K562 (cell line): Measurements from ENCODE around the gene CLCN6. TPM values are rescaled to one million over a fixed set of nuclear protein-coding genes. Genes with fewer than 3 reads are reported as not detected.
A peak's percentile ranks its signal among the peaks of the same experiment; 100 is the strongest.

Experiments
- BHLHE40 ChIP-seq: IDR thresholded peaks from 2 replicates; pipeline ENCODE4 v1.6.1; 2011; ENCODE audit warnings: low read length, improper control_type of control experiment
- CAMTA2 ChIP-seq: fragments of 250-450 bp; sonication (Bioruptor Pico); conservative IDR thresholded peaks from 2 replicates; pipeline ENCODE4 v1.5.1; 2022
- ELK3 ChIP-seq: fragments of 450-650 bp; formaldehyde crosslinking; IDR thresholded peaks from 2 replicates; pipeline ENCODE4 v1.4.0; 2020; ENCODE audit warnings: mild to moderate bottlenecking
- FOXK1 ChIP-seq: sonication (generic); formaldehyde crosslinking; IDR thresholded peaks from 2 replicates; pipeline ENCODE4 v1.8.0; 2022; ENCODE audit warnings: missing genetic modification reagents, mild to moderate bottlenecking, borderline replicate concordance
- FOXP4 ChIP-seq: sonication (generic); formaldehyde crosslinking; IDR thresholded peaks from 2 replicates; pipeline ENCODE4 v1.8.0; 2022; ENCODE audit warnings: mild to moderate bottlenecking, missing genetic modification reagents, borderline replicate concordance
- IRF2 ChIP-seq: sonication (generic); formaldehyde crosslinking; IDR thresholded peaks from 2 replicates; pipeline ENCODE4 v1.8.1; 2022; ENCODE audit warnings: mild to moderate bottlenecking, missing genetic modification reagents
- MAZ ChIP-seq, 2 experiments: fragments of 450-650 bp in 1 of 2; sonication (generic) in 1 of 2; formaldehyde crosslinking; IDR thresholded peaks in 1 of 2; conservative IDR thresholded peaks in 1 of 2; 2 replicates each; pipeline versions ENCODE4 v1.4.0 to v1.5.0; 2020; ENCODE audit warnings: mild to moderate bottlenecking in 1 of 2, missing genetic modification reagents in 1 of 2
- PTBP1 ChIP-seq: fragments of 200-400 bp; formaldehyde crosslinking; IDR thresholded peaks from 2 replicates; pipeline ENCODE4 v1.6.1; 2017; ENCODE audit warnings: low read depth, low read length
- RBM25 ChIP-seq: fragments of 200-400 bp; formaldehyde crosslinking; IDR thresholded peaks from 2 replicates; pipeline ENCODE4 v1.6.1; 2018; ENCODE audit warnings: low read length, low read depth, moderate library complexity; ENCODE audit not compliant: severe bottlenecking
- SFPQ ChIP-seq: fragments of 200-400 bp; formaldehyde crosslinking; IDR thresholded peaks from 2 replicates; pipeline ENCODE4 v1.6.1; 2017; ENCODE audit warnings: mild to moderate bottlenecking, low read depth, low read length, moderate library complexity
- SRSF7 ChIP-seq: fragments of 200-400 bp; formaldehyde crosslinking; optimal IDR thresholded peaks from 2 replicates; pipeline ENCODE3; 2017; ENCODE audit warnings: mild to moderate bottlenecking, low read depth, low read length
- TSC22D4 ChIP-seq: fragments of 450-650 bp; IDR thresholded peaks from 2 replicates; pipeline ENCODE4 v1.6.1; 2016; ENCODE audit warnings: missing genetic modification characterization, missing biosample characterization, control low read depth
- ZBTB2 ChIP-seq: fragments of 450-650 bp; IDR thresholded peaks from 2 replicates; pipeline ENCODE4 v1.6.1; 2016; ENCODE audit warnings: antibody characterized with exemption
- ZKSCAN3 ChIP-seq: fragments of 250-450 bp; sonication (Bioruptor Pico); IDR thresholded peaks from 2 replicates; pipeline ENCODE4 v1.4.0; 2020
- ZNF3 ChIP-seq: fragments of 250-450 bp; sonication (Bioruptor Pico); IDR thresholded peaks from 2 replicates; pipeline ENCODE4 v1.5.0; 2021; ENCODE audit warnings: mild to moderate bottlenecking, moderate library complexity
- ZNF609 ChIP-seq: sonication (generic); formaldehyde crosslinking; IDR thresholded peaks from 2 replicates; pipeline ENCODE4 v1.8.1; 2023; ENCODE audit warnings: missing genetic modification reagents, mild to moderate bottlenecking, borderline replicate concordance
- polyA plus RNA-seq, 8 experiments: library from polyadenylated mRNA; depleted of rRNA in 4 of 8; stranded (reverse) in 5 of 8; unstranded in 3 of 8; fragments of >200 nt; fragmentation: Nextera tagmentation in 2 of 8; fragmentation: Illumina TruSeq in 1 of 8; extraction: Ambion mirVana in 2 of 8; extraction: Trizol in 1 of 8; gene quantifications; 2 replicates each; pipeline versions ENCODE4 v1.2.1 to v1.2.3, GENCODE V29; 2011 to 2014; ENCODE audit warnings: inconsistent platforms in 1 of 8, missing spikeins in 1 of 8
- total RNA-seq, 7 experiments: library from RNA; depleted of rRNA in 6 of 7; stranded (reverse); fragments of >200 nt in 6 of 7; fragmentation: Illumina TruSeq in 2 of 7; extraction: Trizol in 2 of 7; gene quantifications; 2 replicates each; pipeline versions ENCODE4 v1.2.1 to v1.2.3, GENCODE V29; 2011 to 2021; ENCODE audit warnings: low replicate concordance in 1 of 7

Gene CLCN6
- total and polyA plus RNA-seq, 9 of the 15 experiments (the other 6 are each of a cell fraction or from before 2014, with no cell fraction given), result 2.0 to 21.8 (median 13.6) TPM

GRCh38 chr1:11806307-11806936, 431 bp downstream of the CLCN6 start (continued):
- TF ChIP-seq ZBTB2 (0 out of 2 replicates have a peak, but pooled peaks have one; percentile 29), FOXP4 (CRISPR knock-in tag) (no peak), ZKSCAN3 (CRISPR knock-in tag) (no peak), CAMTA2 (CRISPR knock-in tag) (no peak), RBM25 (no peak), ELK3 (CRISPR knock-in tag) (no peak), TSC22D4 (no peak), SRSF7 (no peak), ZNF609 (CRISPR knock-in tag) (no peak), BHLHE40 (no peak), MAZ (CRISPR knock-in tag; conservative IDR thresholded peaks at IDR 0.05 in 1 of 2, IDR thresholded peaks at IDR 0.05 in 1 of 2) (peak; percentile 6 to 47; a peak in 3 of 4 replicates), IRF2 (CRISPR knock-in tag) (no peak), SFPQ (no peak), ZNF3 (CRISPR knock-in tag) (no peak), FOXK1 (no peak), PTBP1 (no peak)
